Tibial artery (tissue), 4 donors: ENCODE results near the gene EHBP1.

Source experiments
- DNase-seq, 2 donors: peaks; one replicate each; pipeline ENCODE4 v3.0.0-alpha.2; 2019
- H3K27ac ChIP-seq, 2 donors: fragments of 200-600 bp; sonication (generic) in 1 of 2; 1 replicate in 1 of 2; 2 replicates in 1 of 2; pipeline ENCODE4 v1.5.1; 2018 to 2019; ENCODE audit warnings: mild to moderate bottlenecking in 1 of 2
- H3K27me3 ChIP-seq, 2 donors: fragments of 200-600 bp; sonication (generic) in 1 of 2; one replicate each; pipeline versions ENCODE4 v1.5.1 to v1.6.0; 2016 to 2019
- H3K36me3 ChIP-seq, 3 donors: fragments of 200-600 bp; sonication (generic) in 2 of 3; one replicate each; pipeline ENCODE4 v1.5.1; 2016 to 2019; ENCODE audit warnings: mild to moderate bottlenecking in 2 of 3
- H3K4me1 ChIP-seq, 4 donors: fragments of 200-600 bp; sonication (generic) in 2 of 4; 1 replicate in 3 of 4; 2 replicates in 1 of 4; pipeline ENCODE4 v1.5.1; 2016 to 2019
- H3K4me3 ChIP-seq, 2 donors: fragments of 200-600 bp; sonication (generic) in 1 of 2; 1 replicate in 1 of 2; 2 replicates in 1 of 2; pipeline ENCODE4 v1.5.1; 2018 to 2019; ENCODE audit warnings: mild to moderate bottlenecking in 2 of 2
- H3K9me3 ChIP-seq, 3 donors: fragments of 200-600 bp; sonication (generic) in 1 of 3; one replicate each; pipeline ENCODE4 v1.5.1; 2016 to 2019
- CTCF ChIP-seq, 2 experiments: fragments of 200-600 bp in 1 of 2; fragments of 450-650 bp in 1 of 2; IDR thresholded peaks; one replicate each; pipeline ENCODE4 v1.5.1; 2017 to 2019; ENCODE audit warnings: antibody characterized with exemption in 2 of 2, mild to moderate bottlenecking in 1 of 2, moderate library complexity in 1 of 2
- intact Hi-C: fragments of 100-400 bp; cut with DNase I; formaldehyde crosslinking; loops from one replicate; pipeline ENCODE4 v1.15.0; 2023; ENCODE audit warnings: low total_unique reads

EHBP1 gene

GRCh38 chr2:62856228-62857040 lies 150.9 kb downstream of the EHBP1 start:
- H3K36me3 ChIP-seq, result peaks cover 7 to 48% (median 22%) of the 10 kb centered on the region in 3 donors
- no peak overlapping the region for H3K27ac ChIP-seq
- H3K27me3 ChIP-seq, result no peaks in the 10 kb centered on the region
- H3K4me1 ChIP-seq, result no peaks in the 10 kb centered on the region
- DNase-seq, result no peak
- intact Hi-C loops, result no loop called here
- TF ChIP-seq CTCF (IDR thresholded peaks at IDR 0.05), result no peak
- H3K9me3 ChIP-seq, result peaks cover 0 to 4% (median 0%) of the 10 kb centered on the region in 3 donors
- no peak overlapping the region for H3K4me3 ChIP-seq

- no peak for TF ChIP-seq CTCF (IDR thresholded peaks at IDR 0.05)
- Histone ChIP-seq H3K27me3 (no peaks in the 10 kb centered on the region), H3K4me1 (no peaks in the 10 kb centered on the region), H3K36me3 (peaks cover 7 to 48% (median 22%) of the 10 kb centered on the region in 3 donors), H3K27ac (no peak overlapping the region), H3K4me3 (no peak overlapping the region), H3K9me3 (peaks cover 0 to 4% (median 0%) of the 10 kb centered on the region in 3 donors)
- intact Hi-C loops, result no loop called here
- DNase-seq, result no peak
Measured at GRCh38 chr2:62857139-62857931, 151.8 kb downstream of the EHBP1 start.

GRCh38 chr2:62858231-62858832 lies 152.8 kb downstream of the EHBP1 start:
- H3K27ac ChIP-seq, result no peak overlapping the region
- peaks cover 0 to 4% (median 0%) of the 10 kb centered on the region in 3 donors for H3K9me3 ChIP-seq
- no peak overlapping the region for H3K4me3 ChIP-seq
- H3K4me1 ChIP-seq, result no peaks in the 10 kb centered on the region
- no peak for TF ChIP-seq CTCF (IDR thresholded peaks at IDR 0.05)
- intact Hi-C loops, result no loop called here
- H3K27me3 ChIP-seq, result no peaks in the 10 kb centered on the region
- DNase-seq, result no peak
- H3K36me3 ChIP-seq, result peaks cover 3 to 50% (median 14%) of the 10 kb centered on the region in 3 donors

GRCh38 chr2:62868947-62869346 lies 163.4 kb downstream of the EHBP1 start:
- TF ChIP-seq CTCF (IDR thresholded peaks at IDR 0.05), result no peak
- peaks cover 0 to 9% (median 0%) of the 10 kb centered on the region in 3 donors for H3K9me3 ChIP-seq
- DNase-seq, result no peak
- no peaks in the 10 kb centered on the region for H3K27me3 ChIP-seq
- no peaks in the 10 kb centered on the region for H3K4me1 ChIP-seq
- no peak overlapping the region for H3K4me3 ChIP-seq
- no peak overlapping the region for H3K27ac ChIP-seq
- H3K36me3 ChIP-seq, result peaks cover 31 to 48% (median 45%) of the 10 kb centered on the region in 3 donors
- intact Hi-C loops, result no loop called here

- no peak for DNase-seq
- Histone ChIP-seq H3K27ac (no peak overlapping the region), H3K4me1 (no peaks in the 10 kb centered on the region), H3K9me3 (peaks cover 0 to 9% (median 0%) of the 10 kb centered on the region in 3 donors), H3K4me3 (no peak overlapping the region), H3K27me3 (no peaks in the 10 kb centered on the region), H3K36me3 (peaks cover 34 to 53% (median 49%) of the 10 kb centered on the region in 3 donors)
- intact Hi-C loops, result no loop called here
- no peak for TF ChIP-seq CTCF (IDR thresholded peaks at IDR 0.05)
Measured at GRCh38 chr2:62870966-62871365, 165.5 kb downstream of the EHBP1 start.
